Tibial artery (tissue), 4 donors: ENCODE results near the gene CAND2.
"Not testable (repeated sequence)": the region's sequence is repeated elsewhere in the genome, so short reads cannot be mapped to it uniquely, and the experiment has no call there.

Source experiments
- DNase-seq, 2 donors: peaks; one replicate each; pipeline ENCODE4 v3.0.0-alpha.2; 2019
- H3K27ac ChIP-seq, 2 donors: fragments of 200-600 bp; sonication (generic) in 1 of 2; 1 replicate in 1 of 2; 2 replicates in 1 of 2; pipeline ENCODE4 v1.5.1; 2018 to 2019; ENCODE audit warnings: mild to moderate bottlenecking in 1 of 2
- H3K27me3 ChIP-seq, 2 donors: fragments of 200-600 bp; sonication (generic) in 1 of 2; one replicate each; pipeline versions ENCODE4 v1.5.1 to v1.6.0; 2016 to 2019
- H3K36me3 ChIP-seq, 3 donors: fragments of 200-600 bp; sonication (generic) in 2 of 3; one replicate each; pipeline ENCODE4 v1.5.1; 2016 to 2019; ENCODE audit warnings: mild to moderate bottlenecking in 2 of 3
- H3K4me1 ChIP-seq, 4 donors: fragments of 200-600 bp; sonication (generic) in 2 of 4; 1 replicate in 3 of 4; 2 replicates in 1 of 4; pipeline ENCODE4 v1.5.1; 2016 to 2019
- H3K4me3 ChIP-seq, 2 donors: fragments of 200-600 bp; sonication (generic) in 1 of 2; 1 replicate in 1 of 2; 2 replicates in 1 of 2; pipeline ENCODE4 v1.5.1; 2018 to 2019; ENCODE audit warnings: mild to moderate bottlenecking in 2 of 2
- H3K9me3 ChIP-seq, 3 donors: fragments of 200-600 bp; sonication (generic) in 1 of 3; one replicate each; pipeline ENCODE4 v1.5.1; 2016 to 2019
- intact Hi-C: fragments of 100-400 bp; cut with DNase I; formaldehyde crosslinking; loops from one replicate; pipeline ENCODE4 v1.15.0; 2023; ENCODE audit warnings: low total_unique reads
- TF ChIP-seq, protein P1 (sequence below), 2 experiments: fragments of 200-600 bp in 1 of 2; fragments of 450-650 bp in 1 of 2; IDR thresholded peaks; one replicate each; pipeline ENCODE4 v1.5.1; 2017 to 2019; ENCODE audit warnings: antibody characterized with exemption in 2 of 2, mild to moderate bottlenecking in 1 of 2, moderate library complexity in 1 of 2

Gene CAND2

GRCh38 chr3:12772462-12772861, 24.0 kb upstream of the CAND2 start:
- Histone ChIP-seq H3K27ac (no peak overlapping the region), H3K4me3 (no peak overlapping the region), H3K9me3 (no peaks in the 10 kb centered on the region), H3K36me3 (no peaks in the 10 kb centered on the region), H3K27me3 (peaks cover 0 to 5% of the 10 kb centered on the region in 2 donors), H3K4me1 (no peaks in the 10 kb centered on the region)
- TF ChIP-seq, protein P1, sequence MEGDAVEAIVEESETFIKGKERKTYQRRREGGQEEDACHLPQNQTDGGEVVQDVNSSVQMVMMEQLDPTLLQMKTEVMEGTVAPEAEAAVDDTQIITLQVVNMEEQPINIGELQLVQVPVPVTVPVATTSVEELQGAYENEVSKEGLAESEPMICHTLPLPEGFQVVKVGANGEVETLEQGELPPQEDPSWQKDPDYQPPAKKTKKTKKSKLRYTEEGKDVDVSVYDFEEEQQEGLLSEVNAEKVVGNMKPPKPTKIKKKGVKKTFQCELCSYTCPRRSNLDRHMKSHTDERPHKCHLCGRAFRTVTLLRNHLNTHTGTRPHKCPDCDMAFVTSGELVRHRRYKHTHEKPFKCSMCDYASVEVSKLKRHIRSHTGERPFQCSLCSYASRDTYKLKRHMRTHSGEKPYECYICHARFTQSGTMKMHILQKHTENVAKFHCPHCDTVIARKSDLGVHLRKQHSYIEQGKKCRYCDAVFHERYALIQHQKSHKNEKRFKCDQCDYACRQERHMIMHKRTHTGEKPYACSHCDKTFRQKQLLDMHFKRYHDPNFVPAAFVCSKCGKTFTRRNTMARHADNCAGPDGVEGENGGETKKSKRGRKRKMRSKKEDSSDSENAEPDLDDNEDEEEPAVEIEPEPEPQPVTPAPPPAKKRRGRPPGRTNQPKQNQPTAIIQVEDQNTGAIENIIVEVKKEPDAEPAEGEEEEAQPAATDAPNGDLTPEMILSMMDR (IDR thresholded peaks at IDR 0.05) = no peak
- intact Hi-C loops = no loop called here
- no peak for DNase-seq

DNA sequence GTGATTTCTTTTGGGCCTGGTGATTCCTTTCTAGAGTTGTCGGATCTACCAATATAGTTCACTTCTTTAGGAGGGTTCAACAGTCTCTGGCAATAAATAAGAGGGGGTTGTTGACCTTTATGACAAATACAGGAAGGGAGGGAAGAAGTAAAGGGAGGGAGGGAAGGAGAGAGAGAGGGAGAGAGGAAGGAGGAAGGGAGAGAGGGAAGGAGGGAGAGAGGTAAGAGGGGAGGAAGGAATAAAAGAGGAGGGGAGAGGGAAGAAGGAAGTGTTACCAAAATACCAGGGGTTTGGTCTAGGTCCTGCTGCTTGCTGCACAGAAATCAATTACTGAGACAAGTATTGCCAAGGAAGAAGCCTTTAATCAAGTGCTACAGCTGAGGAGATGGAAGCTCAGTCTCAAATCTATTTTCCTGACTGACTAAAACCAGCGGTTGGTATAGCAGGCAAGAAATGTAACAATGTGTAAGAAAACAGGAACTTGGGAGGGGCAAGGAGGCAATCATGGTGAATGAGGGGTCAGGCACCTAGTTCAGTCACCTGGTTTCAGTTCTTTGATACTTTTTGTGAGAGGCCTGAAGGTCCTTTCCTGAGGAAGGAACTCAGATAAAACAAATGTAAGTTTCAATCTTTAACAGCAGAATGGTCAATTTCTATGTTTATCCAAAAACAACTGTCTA, 23.3 kb upstream of the CAND2 start:
- Histone ChIP-seq H3K27ac (no peak overlapping the region), H3K4me1 (no peaks in the 10 kb centered on the region), H3K4me3 (no peak overlapping the region), H3K27me3 (peaks cover 0 to 7% of the 10 kb centered on the region in 2 donors), H3K9me3 (no peaks in the 10 kb centered on the region), H3K36me3 (no peaks in the 10 kb centered on the region)
- intact Hi-C loops = no loop called here
- TF ChIP-seq, protein P1 (IDR thresholded peaks at IDR 0.05) = no peak
- DNase-seq = no peak

GRCh38 chr3:12773710-12774086, 22.8 kb upstream of the CAND2 start:
- TF ChIP-seq, protein P1 (IDR thresholded peaks at IDR 0.05) = no peak
- H3K4me3 ChIP-seq = no peak overlapping the region
- intact Hi-C loops = no loop called here
- H3K36me3 ChIP-seq = no peaks in the 10 kb centered on the region
- peaks cover 0 to 7% of the 10 kb centered on the region in 2 donors for H3K27me3 ChIP-seq
- H3K27ac ChIP-seq = no peak overlapping the region
- H3K9me3 ChIP-seq = no peaks in the 10 kb centered on the region
- DNase-seq = no peak
- no peaks in the 10 kb centered on the region for H3K4me1 ChIP-seq

- no peaks in the 10 kb centered on the region for H3K4me1 ChIP-seq
- TF ChIP-seq, protein P1 (IDR thresholded peaks at IDR 0.05) = no peak
- no peaks in the 10 kb centered on the region for H3K36me3 ChIP-seq
- peaks cover 0 to 7% of the 10 kb centered on the region in 2 donors for H3K27me3 ChIP-seq
- intact Hi-C loops = no loop called here
- no peaks in the 10 kb centered on the region for H3K9me3 ChIP-seq
- no peak overlapping the region for H3K27ac ChIP-seq
- no peak overlapping the region for H3K4me3 ChIP-seq
- DNase-seq = no peak
Measured at GRCh38 chr3:12774619-12775018, 21.9 kb upstream of the CAND2 start.

DNA sequence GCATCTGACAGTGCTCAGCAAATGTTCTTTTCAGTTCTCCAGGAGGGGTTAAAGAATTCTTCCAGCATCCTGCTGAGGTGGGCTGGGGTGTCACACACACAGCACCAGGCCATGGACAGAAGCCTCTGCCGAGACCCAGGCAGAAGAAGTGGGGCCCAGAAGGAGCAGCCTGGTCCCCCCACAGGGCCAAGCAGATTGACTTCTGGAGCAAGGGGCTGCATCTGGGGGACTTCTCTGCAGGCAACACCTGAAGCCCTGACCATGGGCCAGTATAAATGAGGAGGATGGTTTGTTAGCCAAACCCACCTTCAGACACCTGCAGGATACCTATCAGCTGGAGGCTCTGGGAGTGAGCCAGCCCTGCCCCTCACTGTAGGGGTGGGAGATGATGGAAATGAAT, 21.3 kb upstream of the CAND2 start:
- H3K4me1 ChIP-seq = no peaks in the 10 kb centered on the region
- H3K9me3 ChIP-seq = no peaks in the 10 kb centered on the region
- no peak overlapping the region for H3K4me3 ChIP-seq
- no peak for DNase-seq
- no peaks in the 10 kb centered on the region for H3K36me3 ChIP-seq
- H3K27ac ChIP-seq = no peak overlapping the region
- TF ChIP-seq, protein P1 (IDR thresholded peaks at IDR 0.05) = no peak
- peaks cover 0 to 7% of the 10 kb centered on the region in 2 donors for H3K27me3 ChIP-seq
- intact Hi-C loops = no loop called here

DNA sequence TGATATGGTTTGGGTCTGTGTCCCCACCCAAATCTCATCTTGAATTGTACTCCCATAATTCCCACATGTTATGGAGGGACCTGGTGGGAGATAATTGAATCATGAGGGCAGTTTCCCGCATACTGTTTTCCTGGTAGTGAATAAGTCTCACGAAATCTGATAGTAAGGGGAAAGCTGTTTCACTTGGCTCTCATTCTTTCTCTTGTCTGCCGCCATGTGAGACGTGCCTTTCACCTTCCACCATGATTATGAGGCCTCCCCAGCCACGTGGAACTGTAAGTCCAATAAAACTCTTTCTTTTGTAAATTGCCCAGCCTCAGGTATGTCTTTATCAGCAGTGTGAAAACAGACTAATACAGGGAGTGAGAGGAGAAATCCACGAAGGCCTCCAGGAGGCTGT, 20.5 kb upstream of the CAND2 start:
- H3K27ac ChIP-seq, H3K36me3 ChIP-seq, DNase-seq, H3K9me3 ChIP-seq, H3K4me3 ChIP-seq, intact Hi-C loops, H3K4me1 ChIP-seq, H3K27me3 ChIP-seq: not testable (repeated sequence)
